Islet of Langerhans (tissue), 1 donor: ENCODE measurements around the gene HLA-DQA2.
"Not testable (repeated sequence)": the region's sequence is repeated elsewhere in the genome, so short reads cannot be mapped to it uniquely, and the experiment has no call there.

ENCODE experiments used
- FAIRE-seq: peaks from one replicate; lab custom pipeline; 2011; peaks lifted over from hg19 to GRCh38; lab: Jason Lieb, UNC

HLA-DQA2 gene

DNA sequence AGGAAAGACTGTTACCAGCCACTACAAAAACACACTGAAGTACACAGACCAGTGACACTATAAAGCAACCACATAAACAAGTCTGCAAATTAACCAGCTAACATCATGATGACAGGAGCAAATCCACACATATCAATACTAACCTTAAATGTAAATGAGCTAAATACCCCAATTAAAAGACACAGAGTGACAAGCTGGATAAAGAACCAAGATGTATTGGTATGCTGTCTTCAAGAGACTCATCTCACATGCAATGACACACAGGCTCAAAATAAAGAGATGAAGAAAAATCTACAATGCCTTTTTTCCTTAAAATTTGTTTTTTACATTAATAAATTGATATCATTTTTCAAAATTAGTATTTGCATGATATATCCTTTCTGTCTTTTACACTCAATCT lies 41.7 kb downstream of the HLA-DQA2 start:
- not testable (repeated sequence) for FAIRE-seq

DNA sequence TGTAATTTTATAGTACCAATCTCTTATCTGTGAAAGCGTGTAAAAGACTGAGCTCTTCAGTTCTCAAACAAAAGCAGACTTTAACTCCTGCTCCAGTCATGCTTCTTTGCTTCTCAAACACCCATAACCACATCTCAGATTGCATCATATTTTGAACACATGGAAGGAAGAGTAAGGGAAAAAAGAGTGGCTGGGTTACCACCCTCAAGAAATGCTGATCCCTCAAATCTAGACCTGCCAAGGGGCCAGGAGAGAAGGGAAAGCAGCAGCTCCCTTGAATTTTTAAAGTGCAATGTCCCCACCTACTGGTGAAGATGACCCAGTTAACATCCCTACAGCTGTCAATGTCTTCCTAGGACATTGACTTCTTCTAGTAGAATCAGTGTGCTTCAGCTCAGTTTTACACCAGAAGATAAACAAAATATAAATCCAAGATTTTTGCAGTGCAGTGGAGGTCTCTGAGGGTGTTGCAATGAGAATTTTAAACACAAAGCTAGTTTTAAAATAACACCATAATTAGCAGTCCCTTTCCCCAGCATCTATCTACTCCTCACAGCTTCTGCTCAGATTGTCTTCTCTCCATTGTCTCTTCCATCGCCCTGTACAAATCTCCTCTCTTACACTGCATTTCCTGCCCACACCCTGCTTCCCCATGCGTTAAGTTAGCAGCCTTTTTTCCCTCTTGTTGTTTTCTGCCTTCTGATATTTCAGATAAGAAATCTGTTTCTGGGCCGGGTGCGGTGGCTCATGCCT lies 44.8 kb downstream of the HLA-DQA2 start:
- peak; percentile 77 for FAIRE-seq

DNA sequence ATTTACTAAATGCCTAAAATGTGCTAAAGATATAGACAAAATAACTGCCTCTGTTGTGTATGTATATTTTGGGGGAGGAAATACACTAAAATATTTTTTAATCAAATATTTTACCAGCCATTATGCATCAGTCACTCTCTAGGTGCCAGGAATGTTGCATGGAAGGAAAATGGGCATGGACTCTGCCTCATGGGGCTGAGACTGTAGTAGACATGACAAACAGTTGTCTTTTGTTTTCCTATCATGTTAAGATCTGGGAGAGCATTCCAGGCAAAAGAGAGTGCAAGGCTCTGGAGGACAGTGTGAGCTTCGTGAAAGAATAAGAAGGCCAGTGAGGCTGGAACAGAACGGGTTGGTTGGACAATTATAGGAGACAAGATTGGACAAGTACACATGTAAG lies 49.1 kb downstream of the HLA-DQA2 start:
- no peak for FAIRE-seq

DNA sequence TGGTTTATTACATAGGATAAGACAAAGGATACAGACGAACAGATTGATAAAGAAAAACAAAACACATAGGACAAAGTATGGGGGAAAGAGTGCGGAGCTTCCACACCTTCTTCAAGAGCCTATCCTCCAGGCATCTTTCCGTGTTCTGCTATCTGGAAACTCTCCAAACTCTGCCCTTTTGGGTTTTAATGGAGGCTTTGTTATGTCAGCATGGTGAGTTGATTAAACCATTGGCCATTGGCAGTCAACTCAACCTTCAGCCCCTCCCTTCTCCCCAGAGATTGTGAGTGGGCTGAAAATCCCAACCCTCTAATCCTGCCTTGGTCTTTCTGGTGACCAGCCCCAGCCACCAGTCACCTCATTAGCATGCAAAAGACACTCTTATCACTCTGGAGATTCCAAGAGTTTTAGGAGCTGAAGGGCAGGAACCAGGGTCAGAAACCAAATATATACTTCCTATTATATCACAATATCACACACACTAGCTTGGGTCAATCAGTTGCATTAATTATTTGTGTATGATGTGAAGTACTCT lies 51.8 kb downstream of the HLA-DQA2 start:
- no peak for FAIRE-seq

DNA sequence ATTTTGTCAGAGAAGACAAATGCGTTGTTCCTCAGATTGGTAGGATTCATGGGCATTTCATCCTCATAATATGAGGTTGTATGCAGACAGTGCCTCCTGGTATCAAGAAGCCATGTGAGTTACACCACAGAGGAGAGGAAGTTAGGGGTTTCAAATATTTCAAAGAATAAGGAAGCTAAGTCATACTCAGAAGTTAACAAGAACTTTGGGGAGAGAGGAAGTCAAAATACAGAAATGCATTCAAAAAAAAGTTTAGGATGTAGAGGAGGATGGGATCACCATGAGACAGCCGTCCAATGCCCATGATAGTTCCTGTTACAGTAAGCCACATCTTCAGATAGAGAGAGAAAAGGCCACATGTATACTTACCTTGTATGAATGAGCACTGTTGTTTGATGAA lies 53.3 kb downstream of the HLA-DQA2 start:
- no peak for FAIRE-seq
